ENCODE measurements around the gene AXIN1. TPM values are rescaled to one million over a fixed set of nuclear protein-coding genes. Genes with fewer than 3 reads are reported as not detected.

AXIN1 gene
- 21.7 and 23.4 TPM in 2 replicates for total RNA-seq

GRCh38 chr16:352547-353403, at the start of gene AXIN1:
AXIN1 (minus strand) TSS chr16:352723; CDS start chr16:347025, 5,698 bp downstream.

GRCh38 chr16:401468-402348, 49.2 kb upstream of the AXIN1 start, which contains the start of gene DECR2:
DECR2 (plus strand) TSS chr16:401885; CDS start chr16:401964, 79 bp downstream.

GRCh38 chr16:397135-397661, 44.7 kb upstream of the AXIN1 start, which contains the start of gene NME4:
NME4 (plus strand) TSS chr16:397199; CDS start chr16:397223, 24 bp downstream.

GRCh38 chr16:381789-382717, 29.5 kb upstream of the AXIN1 start, which contains the start of gene PGAP6:
PGAP6 (minus strand) TSS chr16:381978; CDS start chr16:381821, 157 bp downstream.

GRCh38 chr16:370443-370842, 17.9 kb upstream of the AXIN1 start, which contains the start of gene MRPL28:
MRPL28 (minus strand) TSS chr16:370538; CDS start chr16:370218, 320 bp downstream.

GRCh38 chr16:283033-283805, 69.3 kb downstream of the AXIN1 start, which contains the start of gene PDIA2:
PDIA2 (plus strand) TSS chr16:283164; CDS start chr16:283170, 6 bp downstream.

GRCh38 chr16:280552-280951, 72.0 kb downstream of the AXIN1 start, which contains the start of gene ARHGDIG:
ARHGDIG (plus strand) TSS chr16:280591; CDS start chr16:280681, 90 bp downstream.

GRCh38 chr16:275786-276232, 76.7 kb downstream of the AXIN1 start, which contains the start of gene RGS11:
RGS11 (minus strand) TSS chr16:275944; CDS start chr16:275911, 33 bp downstream.

Other genes starting within 250 kb of the AXIN1 start
- 3.9 and 5.6 TPM in 2 replicates for gene NPRL3, start 214.1 kb downstream of the AXIN1 start, total RNA-seq
- not detected in 2 replicates for gene HBZ, start 200.1 kb downstream of the AXIN1 start, total RNA-seq
- not detected in 2 replicates for gene HBM, start 186.7 kb downstream of the AXIN1 start, total RNA-seq
- not detected in 2 replicates for gene HBA2, start 179.8 kb downstream of the AXIN1 start, total RNA-seq
- not detected in 2 replicates for gene HBA1, start 176.0 kb downstream of the AXIN1 start, total RNA-seq
- gene HBQ1, start 172.3 kb downstream of the AXIN1 start, total RNA-seq: 0.19 TPM in 1 of 2 replicates, not detected in the other
- 36.9 and 37.4 TPM in 2 replicates for gene LUC7L, start 123.3 kb downstream of the AXIN1 start, total RNA-seq
- 61.0 and 91.3 TPM in 2 replicates for gene FAM234A, start 117.9 kb downstream of the AXIN1 start, total RNA-seq
- 0.38 and 2.3 TPM in 2 replicates for gene RGS11, start 76.8 kb downstream of the AXIN1 start, total RNA-seq
- gene ARHGDIG, start 72.1 kb downstream of the AXIN1 start, total RNA-seq: 0.85 TPM in 1 of 2 replicates, not detected in the other
- 1.4 TPM in 1 of 2 replicates, not detected in the other for gene PDIA2, start 69.6 kb downstream of the AXIN1 start, total RNA-seq
- 44.3 and 110 TPM in 2 replicates for gene MRPL28, start 17.8 kb upstream of the AXIN1 start, total RNA-seq
- 62.9 and 66.8 TPM in 2 replicates for gene PGAP6, start 29.3 kb upstream of the AXIN1 start, total RNA-seq
- 56.1 and 80.3 TPM in 2 replicates for gene NME4, start 44.5 kb upstream of the AXIN1 start, total RNA-seq
- gene DECR2, start 49.2 kb upstream of the AXIN1 start, total RNA-seq: 9.0 and 19.4 TPM in 2 replicates
- 11.3 and 12.8 TPM in 2 replicates for gene RAB11FIP3, start 72.9 kb upstream of the AXIN1 start, total RNA-seq
- 24.0 and 37.2 TPM in 2 replicates for gene CAPN15, start 175.0 kb upstream of the AXIN1 start, total RNA-seq
- not detected in 2 replicates for gene PRR35, start 207.7 kb upstream of the AXIN1 start, total RNA-seq
- 1.5 and 3.4 TPM in 2 replicates for gene NHLRC4, start 214.3 kb upstream of the AXIN1 start, total RNA-seq
- 17.8 and 19.0 TPM in 2 replicates for gene PIGQ, start 217.2 kb upstream of the AXIN1 start, total RNA-seq
- gene RAB40C, start 237.3 kb upstream of the AXIN1 start, total RNA-seq: 9.3 and 13.4 TPM in 2 replicates